ENCODE data around the gene GRIK1.

The GRIK1 gene

GRCh38 chr21:29676395-29676794, 263.4 kb downstream of the GRIK1 start:
- no peak for DNase-seq (ENCODE audit: extremely low read depth in 1 of 2, low read depth in 1 of 2)

GRCh38 chr21:29675451-29675850, 264.3 kb downstream of the GRIK1 start:
- no peak for DNase-seq (ENCODE audit: extremely low read depth in 1 of 2, low read depth in 1 of 2)

GRCh38 chr21:29674343-29674742, 265.5 kb downstream of the GRIK1 start:
- no peak for DNase-seq (ENCODE audit: extremely low read depth in 1 of 2, low read depth in 1 of 2)

- no peak for DNase-seq (ENCODE audit: extremely low read depth in 1 of 2, low read depth in 1 of 2)
These were observed 266.6 kb downstream of the GRIK1 start for GRCh38 chr21:29673096-29673610.

GRCh38 chr21:29671728-29672127, 268.1 kb downstream of the GRIK1 start:
- no peak for DNase-seq (ENCODE audit: extremely low read depth in 1 of 2, low read depth in 1 of 2)

- no peak for DNase-seq (ENCODE audit: extremely low read depth in 1 of 2, low read depth in 1 of 2)
These were observed 269.6 kb downstream of the GRIK1 start for GRCh38 chr21:29670228-29670627.

GRCh38 chr21:29669416-29669815, 270.4 kb downstream of the GRIK1 start:
- no peak for DNase-seq (ENCODE audit: extremely low read depth in 1 of 2, low read depth in 1 of 2)

GRCh38 chr21:29667651-29668050, 272.1 kb downstream of the GRIK1 start:
- DNase-seq (ENCODE audit: extremely low read depth in 1 of 2, low read depth in 1 of 2): no peak

- DNase-seq (ENCODE audit: extremely low read depth in 1 of 2, low read depth in 1 of 2): no peak
These were observed 275.2 kb downstream of the GRIK1 start for GRCh38 chr21:29664615-29665014.

- no peak for DNase-seq (ENCODE audit: extremely low read depth in 1 of 2, low read depth in 1 of 2)
These were observed 277.9 kb downstream of the GRIK1 start for GRCh38 chr21:29661672-29662442.

- DNase-seq (ENCODE audit: extremely low read depth in 1 of 2, low read depth in 1 of 2): no peak
These were observed 279.6 kb downstream of the GRIK1 start for GRCh38 chr21:29660047-29660720.

GRCh38 chr21:29658934-29659203, 280.9 kb downstream of the GRIK1 start:
- DNase-seq (ENCODE audit: extremely low read depth in 1 of 2, low read depth in 1 of 2): no peak

GRCh38 chr21:29658177-29658933, 281.4 kb downstream of the GRIK1 start:
- DNase-seq (ENCODE audit: extremely low read depth in 1 of 2, low read depth in 1 of 2): no peak

GRCh38 chr21:29657240-29657989, 282.4 kb downstream of the GRIK1 start:
- no peak for DNase-seq (ENCODE audit: extremely low read depth in 1 of 2, low read depth in 1 of 2)

GRCh38 chr21:29656504-29657239, 283.1 kb downstream of the GRIK1 start:
- no peak for DNase-seq (ENCODE audit: extremely low read depth in 1 of 2, low read depth in 1 of 2)

GRCh38 chr21:29655577-29655976, 284.2 kb downstream of the GRIK1 start:
- no peak for DNase-seq (ENCODE audit: extremely low read depth in 1 of 2, low read depth in 1 of 2)

GRCh38 chr21:29654855-29655254, 284.9 kb downstream of the GRIK1 start:
- DNase-seq (ENCODE audit: extremely low read depth in 1 of 2, low read depth in 1 of 2): no peak

GRCh38 chr21:29654203-29654602, 285.6 kb downstream of the GRIK1 start:
- no peak for DNase-seq (ENCODE audit: extremely low read depth in 1 of 2, low read depth in 1 of 2)

- DNase-seq (ENCODE audit: extremely low read depth in 1 of 2, low read depth in 1 of 2): no peak
These were observed 289.2 kb downstream of the GRIK1 start for GRCh38 chr21:29650523-29651022.

- no peak for DNase-seq (ENCODE audit: extremely low read depth in 1 of 2, low read depth in 1 of 2)
These were observed 290.4 kb downstream of the GRIK1 start for GRCh38 chr21:29649406-29649814.

All from stimulated activated CD8-positive, alpha-beta memory T cell treated with anti-CD3 and anti-CD28 coated beads, Interleukin-7, amount 100 ng/mL, for 48 hours (primary cell).